ENCODE data around the gene PPP3CA.

PPP3CA gene

GRCh38 chr4:101218346-101218745 lies 129.0 kb downstream of the PPP3CA start:
- Histone ChIP-seq H3K36me3 (ENCODE audit: control insufficient read depth, insufficient read depth, low read length) (no peaks in the 10 kb centered on the region), H3K9me3 (ENCODE audit: control insufficient read depth, low read length) (no peaks in the 10 kb centered on the region), H3K27ac (no peak overlapping the region), H3K9ac (no peak overlapping the region), H3K4me3 (ENCODE audit: low read depth, low read length) (no peak overlapping the region), H2AFZ (no peak overlapping the region), H3K79me2 (no peaks in the 10 kb centered on the region), H3K4me1 (no peaks in the 10 kb centered on the region), H3K27me3 (ENCODE audit: control insufficient read depth, insufficient read depth, low read length) (no peaks in the 10 kb centered on the region), H3K4me2 (ENCODE audit: low read length) (no peak overlapping the region)
- TF ChIP-seq CTCF (IDR thresholded peaks at IDR 0.05) = no peak

- Histone ChIP-seq H3K27ac (no peak overlapping the region), H3K4me2 (ENCODE audit: low read length) (no peak overlapping the region), H3K27me3 (ENCODE audit: control insufficient read depth, insufficient read depth, low read length) (no peaks in the 10 kb centered on the region), H2AFZ (no peak overlapping the region), H3K9me3 (ENCODE audit: control insufficient read depth, low read length) (no peaks in the 10 kb centered on the region), H3K9ac (no peak overlapping the region), H3K36me3 (ENCODE audit: control insufficient read depth, insufficient read depth, low read length) (no peaks in the 10 kb centered on the region), H3K79me2 (no peaks in the 10 kb centered on the region), H3K4me3 (ENCODE audit: low read depth, low read length) (no peak overlapping the region), H3K4me1 (no peaks in the 10 kb centered on the region)
- TF ChIP-seq CTCF (IDR thresholded peaks at IDR 0.05) = no peak
Measured at GRCh38 chr4:101217353-101218031, 129.8 kb downstream of the PPP3CA start.

- peaks cover 4% of the 10 kb centered on the region for H3K79me2 ChIP-seq
- no peak overlapping the region for H3K4me3 ChIP-seq (ENCODE audit: low read depth, low read length)
- no peaks in the 10 kb centered on the region for H3K4me1 ChIP-seq
- H2AFZ ChIP-seq = no peak overlapping the region
- no peak overlapping the region for H3K27ac ChIP-seq
- no peak overlapping the region for H3K4me2 ChIP-seq (ENCODE audit: low read length)
- no peak for TF ChIP-seq CTCF (IDR thresholded peaks at IDR 0.05)
- H3K9ac ChIP-seq = no peak overlapping the region
- H3K27me3 ChIP-seq (ENCODE audit: control insufficient read depth, insufficient read depth, low read length) = no peaks in the 10 kb centered on the region
- H3K9me3 ChIP-seq (ENCODE audit: control insufficient read depth, low read length) = no peaks in the 10 kb centered on the region
- no peaks in the 10 kb centered on the region for H3K36me3 ChIP-seq (ENCODE audit: control insufficient read depth, insufficient read depth, low read length)
Measured at GRCh38 chr4:101211146-101211553, 136.2 kb downstream of the PPP3CA start.

GRCh38 chr4:101210331-101210730 lies 137.0 kb downstream of the PPP3CA start:
- Histone ChIP-seq H3K36me3 (ENCODE audit: control insufficient read depth, insufficient read depth, low read length) (no peaks in the 10 kb centered on the region), H2AFZ (no peak overlapping the region), H3K4me2 (ENCODE audit: low read length) (no peak overlapping the region), H3K27ac (no peak overlapping the region), H3K9me3 (ENCODE audit: control insufficient read depth, low read length) (no peaks in the 10 kb centered on the region), H3K4me1 (no peaks in the 10 kb centered on the region), H3K79me2 (peaks cover 4% of the 10 kb centered on the region), H3K27me3 (ENCODE audit: control insufficient read depth, insufficient read depth, low read length) (no peaks in the 10 kb centered on the region), H3K9ac (no peak overlapping the region), H3K4me3 (ENCODE audit: low read depth, low read length) (no peak overlapping the region)
- TF ChIP-seq CTCF (IDR thresholded peaks at IDR 0.05) = no peak

- no peak overlapping the region for H3K27ac ChIP-seq
Measured at GRCh38 chr4:101208171-101208570, 139.2 kb downstream of the PPP3CA start.

More at GRCh38 chr4:101208171-101208570, 139.2 kb downstream of the PPP3CA start:
- no peak for TF ChIP-seq CTCF (IDR thresholded peaks at IDR 0.05)
- H3K36me3 ChIP-seq (ENCODE audit: control insufficient read depth, insufficient read depth, low read length) = no peaks in the 10 kb centered on the region
- H3K79me2 ChIP-seq = peaks cover 4% of the 10 kb centered on the region
- H2AFZ ChIP-seq = no peak overlapping the region
- no peak overlapping the region for H3K4me3 ChIP-seq (ENCODE audit: low read depth, low read length)
- no peaks in the 10 kb centered on the region for H3K4me1 ChIP-seq
- H3K9ac ChIP-seq = no peak overlapping the region
- H3K4me2 ChIP-seq (ENCODE audit: low read length) = no peak overlapping the region
- H3K27me3 ChIP-seq (ENCODE audit: control insufficient read depth, insufficient read depth, low read length) = no peaks in the 10 kb centered on the region
- H3K9me3 ChIP-seq (ENCODE audit: control insufficient read depth, low read length) = no peaks in the 10 kb centered on the region
